Suppressor macrophage treated with lipopolysaccharide for 1 hour (primary cell): Measurements from ENCODE around the gene DOCK8.
A peak's percentile ranks its signal among the peaks of the same experiment; 100 is the strongest.

ENCODE experiments used
- DNase-seq, 3 donors: peaks; one replicate each; pipeline ENCODE4 v3.0.0-alpha.2; 2020 to 2022

DOCK8 gene

DNA sequence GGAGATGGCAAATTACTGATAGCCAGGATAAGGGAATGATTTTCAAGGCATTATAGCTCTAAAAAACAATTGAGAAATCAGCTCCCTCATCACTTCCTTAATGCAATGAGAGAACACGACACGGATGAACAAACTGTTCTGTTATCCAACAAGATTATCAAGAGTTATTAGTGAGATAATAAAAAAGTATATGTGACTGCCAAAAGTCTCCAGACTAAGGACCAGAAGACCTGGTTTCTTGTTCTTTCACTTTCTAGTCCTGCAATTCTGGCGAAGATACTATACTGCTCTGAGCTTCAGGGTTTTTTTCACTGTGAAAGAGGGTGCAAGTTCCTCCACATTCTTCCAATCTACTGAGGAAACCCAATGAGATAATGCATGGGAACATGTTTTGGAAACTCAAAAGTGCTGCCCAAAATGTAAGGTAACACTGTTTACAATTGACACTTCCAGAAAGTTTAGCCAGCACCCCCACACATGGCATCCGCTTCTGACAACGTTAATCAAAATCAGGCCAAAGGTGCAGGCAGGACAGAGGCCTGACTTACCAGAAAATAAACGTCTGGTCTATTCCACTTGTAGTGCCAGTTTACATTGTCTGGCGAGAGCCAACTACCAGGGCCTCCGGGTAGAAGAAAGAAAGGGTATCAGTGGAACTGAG is 254.2 kb downstream of the DOCK8 start:
- DNase-seq: peak in 1 of 3 donors; percentile 23

DNA sequence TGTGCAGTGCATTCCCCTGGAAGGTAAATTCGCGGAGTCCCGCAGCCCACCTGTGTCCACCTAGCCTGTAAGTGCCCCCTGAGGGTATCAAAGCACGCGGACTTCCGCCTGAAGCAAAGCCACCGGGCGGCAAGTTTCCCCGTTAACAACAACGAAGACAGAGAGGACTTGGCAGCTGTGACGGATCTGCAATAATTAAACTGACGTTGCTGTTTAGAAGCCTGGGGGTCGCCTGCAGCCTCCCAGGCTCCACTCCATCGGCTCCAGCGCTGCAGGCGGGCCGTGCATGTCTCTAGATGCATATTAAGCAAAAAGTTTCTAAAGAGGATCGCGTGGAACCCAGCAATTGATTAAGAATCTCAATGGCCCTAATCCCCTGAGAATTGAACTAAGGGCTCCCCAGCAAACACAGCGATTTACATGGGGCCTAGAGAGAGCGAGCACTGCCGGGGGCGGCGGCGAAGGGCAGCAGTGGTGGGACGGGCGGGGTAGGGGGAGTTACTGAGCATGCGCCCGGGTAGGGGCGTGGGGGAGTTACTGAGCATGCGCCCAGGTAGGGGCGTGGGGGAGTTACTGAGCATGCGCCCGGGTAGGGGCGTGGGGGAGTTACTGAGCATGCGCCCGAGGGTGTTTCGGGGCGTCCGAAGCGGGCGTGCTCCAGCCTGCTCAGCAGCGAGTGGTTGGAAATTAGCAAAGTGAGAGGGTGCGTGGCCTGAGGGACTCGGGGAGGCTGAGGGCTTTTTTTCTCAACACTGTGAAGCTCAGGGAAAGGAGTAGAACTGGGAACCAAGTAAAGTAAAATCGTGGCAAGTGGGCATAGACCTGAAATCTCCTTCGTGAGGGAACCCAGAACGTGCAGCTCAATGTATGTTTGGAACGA is 255.2 kb downstream of the DOCK8 start:
- peak; percentile 74 to 94 (median 88) for DNase-seq

DNA sequence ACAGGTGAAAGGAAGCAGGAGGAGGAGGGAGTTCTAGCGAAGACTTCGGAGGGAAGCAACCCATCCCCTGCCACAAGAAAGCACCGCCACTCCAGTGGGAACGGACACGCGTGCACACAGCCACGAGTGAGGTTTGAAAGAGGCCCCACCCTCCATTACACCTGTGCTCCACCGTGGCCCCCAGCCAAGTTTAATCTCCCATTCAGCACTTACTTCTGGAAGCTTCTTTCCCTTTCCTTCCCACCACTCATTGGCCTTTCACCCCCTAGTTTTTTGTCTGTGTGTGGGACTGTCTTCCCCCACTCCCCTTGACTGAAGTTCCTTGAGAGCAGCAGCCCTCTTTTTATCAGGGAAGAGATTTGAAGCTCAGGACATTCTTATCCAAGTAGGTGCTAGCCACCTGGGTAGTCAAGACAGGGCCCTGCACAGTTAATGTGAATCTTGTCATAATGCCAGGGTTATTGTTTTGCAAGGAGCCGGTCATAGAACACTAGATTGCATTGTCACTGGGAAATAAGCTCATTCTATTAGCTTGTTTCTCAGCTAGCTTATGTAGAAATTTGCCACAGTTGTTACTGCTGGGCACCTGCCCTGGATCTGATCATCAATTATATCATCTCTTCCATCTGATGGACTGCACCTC is 256.0 kb downstream of the DOCK8 start:
- DNase-seq: no peak

DNA sequence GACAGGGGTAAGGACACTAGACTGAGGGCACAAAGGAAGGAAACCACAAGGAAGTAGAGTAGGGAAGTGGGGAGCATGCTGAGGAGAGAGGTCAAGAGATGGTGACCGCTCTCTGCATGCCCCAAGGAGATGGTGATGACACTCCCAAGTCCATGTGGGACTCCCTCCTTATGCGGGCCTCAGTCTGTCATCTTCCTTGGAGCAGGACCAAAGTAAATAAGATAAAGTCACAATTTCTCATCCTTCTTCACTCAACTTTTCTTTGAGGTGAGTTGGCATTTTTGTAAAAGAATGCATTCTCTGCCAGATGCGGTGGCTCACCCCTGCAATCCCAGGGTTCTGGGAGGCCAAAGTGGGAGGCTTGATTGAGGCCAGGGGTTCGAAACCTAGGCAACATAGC is 256.7 kb downstream of the DOCK8 start:
- no peak for DNase-seq

DNA sequence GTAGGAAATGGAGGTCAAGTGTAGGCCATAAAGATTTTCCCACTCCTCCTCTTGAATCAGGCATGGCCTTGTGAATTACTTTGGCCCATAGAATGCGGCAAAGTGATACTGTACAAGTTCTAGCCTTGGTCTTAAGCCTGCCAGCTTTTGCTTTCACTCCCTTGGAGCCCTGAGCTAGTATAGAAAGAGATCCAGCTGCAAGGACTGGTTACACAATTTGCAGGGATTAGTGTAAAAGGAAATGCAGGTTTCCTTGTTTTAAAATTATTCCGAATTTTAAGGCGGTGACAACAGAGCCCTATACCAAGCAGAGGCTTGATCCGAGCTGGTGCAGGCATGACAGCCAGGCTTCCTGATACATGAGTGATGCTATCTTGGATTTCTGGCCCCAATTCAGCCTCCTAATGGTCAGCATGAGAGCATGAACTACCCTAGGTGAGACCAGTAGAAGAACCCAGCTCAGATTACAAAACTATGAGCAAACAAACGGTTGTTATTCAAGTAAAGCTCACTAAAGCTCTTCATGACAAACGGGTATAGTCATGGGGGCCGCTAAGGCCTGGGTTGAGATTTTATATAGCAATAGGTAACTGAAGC is 257.9 kb downstream of the DOCK8 start:
- DNase-seq: no peak

DNA sequence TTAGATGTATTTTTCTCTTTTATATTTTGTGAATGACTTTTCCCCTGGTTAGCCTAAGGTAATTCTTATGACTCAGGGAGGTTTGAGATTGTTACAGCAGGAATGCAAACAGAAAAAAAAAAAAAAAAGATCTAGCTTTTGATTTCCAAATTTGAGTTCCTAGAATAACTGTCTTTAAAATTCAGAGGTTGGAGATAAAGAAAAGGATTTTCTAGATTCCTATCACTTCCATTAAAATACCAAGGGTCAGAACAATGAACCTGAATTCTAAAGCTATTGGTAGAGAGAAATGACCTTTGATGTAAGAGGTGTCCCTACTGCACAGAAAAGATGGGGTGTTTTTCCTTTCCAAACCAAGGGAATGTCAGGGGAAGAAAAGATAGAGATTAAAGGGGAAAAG is 262.5 kb downstream of the DOCK8 start:
- no peak for DNase-seq

DNA sequence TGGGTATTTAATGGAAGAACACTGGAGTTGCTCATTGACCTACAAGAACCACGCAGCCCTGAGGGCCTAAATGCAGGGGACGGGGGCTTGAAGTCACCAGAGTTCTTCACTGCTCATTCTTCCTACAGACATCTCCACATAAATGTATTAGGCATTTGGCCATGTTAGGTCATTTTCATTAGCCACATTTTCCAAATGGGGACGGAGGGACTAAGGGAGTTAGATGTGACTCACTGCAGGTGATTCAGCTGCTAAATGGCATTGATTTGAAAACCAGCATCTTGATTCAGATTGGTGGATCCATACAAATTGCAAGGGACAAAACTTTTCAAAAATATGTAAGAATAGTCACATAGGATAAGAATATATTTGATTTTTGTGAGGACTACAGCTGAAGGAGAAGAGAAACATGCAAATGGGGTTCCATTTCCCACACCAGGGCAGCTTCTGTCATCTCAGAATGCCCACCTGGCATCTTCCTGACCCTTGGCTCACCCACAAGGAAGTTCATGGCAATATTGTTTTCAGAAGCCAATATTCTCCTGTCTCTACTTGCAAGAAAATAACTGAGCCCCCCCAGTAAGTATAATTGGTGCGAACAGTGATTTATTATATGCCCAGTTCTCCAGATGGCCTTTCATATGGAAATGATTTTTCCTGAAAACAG is 264.8 kb downstream of the DOCK8 start:
- no peak for DNase-seq

DNA sequence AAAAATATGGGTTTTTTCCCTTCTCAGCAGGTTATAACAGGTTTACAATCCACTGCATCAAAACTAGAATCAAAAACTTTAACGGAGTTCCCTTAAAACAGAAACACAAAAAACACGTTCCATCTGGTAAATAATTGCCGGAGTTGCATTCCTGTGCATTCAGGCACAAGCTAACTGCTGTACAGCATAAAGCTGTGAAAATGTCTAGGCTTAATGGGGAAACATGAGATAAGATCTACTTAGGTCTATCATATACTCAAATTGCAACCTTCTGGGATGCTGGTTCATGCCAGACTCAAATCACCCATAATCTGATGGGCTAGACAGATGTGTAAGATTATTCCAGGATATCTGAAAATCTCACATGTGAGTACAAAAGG is 265.3 kb downstream of the DOCK8 start:
- no peak for DNase-seq

DNA sequence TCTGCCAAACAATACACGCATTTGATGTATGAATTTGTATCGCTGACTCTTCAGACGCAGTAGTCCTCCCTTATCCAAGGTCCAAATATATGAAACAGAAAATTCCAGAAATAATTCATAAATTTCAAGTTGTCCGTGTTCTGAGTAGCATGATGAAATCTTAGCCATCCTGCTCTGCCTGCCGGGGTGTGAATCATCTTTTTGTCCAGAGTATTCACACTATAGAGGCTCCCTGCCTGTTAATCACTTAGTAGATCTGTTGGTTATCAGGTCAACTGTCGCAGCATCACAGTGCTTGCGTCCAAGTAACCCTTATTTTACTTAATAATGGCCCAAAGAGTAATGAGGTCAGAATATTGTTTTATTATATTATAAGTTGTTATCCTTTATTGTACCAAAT is 268.1 kb downstream of the DOCK8 start:
- no peak for DNase-seq

DNA sequence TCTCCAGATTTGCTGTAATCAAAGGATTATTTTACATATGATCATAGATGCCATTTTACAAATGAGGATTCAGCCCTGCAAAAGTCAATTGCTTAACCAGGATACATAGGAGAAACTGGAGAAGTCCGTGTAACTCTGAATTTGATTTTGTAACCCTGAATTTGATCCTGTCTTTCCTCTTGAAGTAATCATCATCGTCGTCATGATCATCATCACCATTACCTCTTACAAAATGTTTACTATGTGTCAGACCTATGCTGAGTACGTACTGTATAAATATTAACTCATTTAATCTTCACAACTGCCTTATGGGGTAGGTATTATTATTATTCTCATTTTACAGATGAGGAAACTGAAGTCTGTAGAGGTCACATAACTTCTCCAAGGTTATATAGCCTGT is 271.5 kb downstream of the DOCK8 start:
- DNase-seq: no peak

DNA sequence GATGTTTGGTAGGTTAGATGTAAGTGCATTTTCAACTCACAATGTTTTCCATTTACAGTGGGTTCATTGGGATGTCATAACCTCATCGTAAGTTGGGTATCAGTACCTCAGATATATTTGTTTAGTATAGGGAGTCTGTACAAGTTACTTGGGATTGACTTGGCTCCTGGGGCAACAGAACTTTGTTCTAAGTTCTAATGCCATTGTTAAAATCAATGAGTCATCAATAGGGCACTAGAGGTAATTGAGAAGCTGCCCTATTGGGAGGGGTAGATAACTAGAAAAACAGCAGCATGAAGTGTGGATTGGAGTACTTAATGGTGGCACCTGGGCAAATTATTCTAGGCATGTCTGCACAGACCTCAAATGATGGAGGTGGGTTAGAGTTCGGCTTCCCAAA is 272.8 kb downstream of the DOCK8 start:
- no peak for DNase-seq

DNA sequence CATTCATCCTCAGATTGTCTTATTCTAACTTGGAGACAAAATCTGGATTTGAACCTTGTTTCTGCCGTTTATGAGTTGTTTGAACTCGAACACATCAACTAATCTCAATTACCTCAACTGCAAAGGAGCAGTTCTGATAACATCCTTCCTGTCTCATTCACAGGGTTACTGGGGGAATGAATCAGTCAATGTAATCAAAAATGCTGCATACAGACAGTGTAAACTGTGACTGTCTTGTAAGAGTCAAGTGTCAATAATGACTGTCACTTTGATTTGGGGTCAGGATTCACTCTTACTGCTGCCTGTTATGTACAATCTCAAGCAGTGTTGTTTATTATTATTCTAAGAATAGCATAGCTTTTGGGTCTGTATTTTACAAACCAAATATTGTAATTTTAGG is 273.8 kb downstream of the DOCK8 start:
- DNase-seq: no peak

DNA sequence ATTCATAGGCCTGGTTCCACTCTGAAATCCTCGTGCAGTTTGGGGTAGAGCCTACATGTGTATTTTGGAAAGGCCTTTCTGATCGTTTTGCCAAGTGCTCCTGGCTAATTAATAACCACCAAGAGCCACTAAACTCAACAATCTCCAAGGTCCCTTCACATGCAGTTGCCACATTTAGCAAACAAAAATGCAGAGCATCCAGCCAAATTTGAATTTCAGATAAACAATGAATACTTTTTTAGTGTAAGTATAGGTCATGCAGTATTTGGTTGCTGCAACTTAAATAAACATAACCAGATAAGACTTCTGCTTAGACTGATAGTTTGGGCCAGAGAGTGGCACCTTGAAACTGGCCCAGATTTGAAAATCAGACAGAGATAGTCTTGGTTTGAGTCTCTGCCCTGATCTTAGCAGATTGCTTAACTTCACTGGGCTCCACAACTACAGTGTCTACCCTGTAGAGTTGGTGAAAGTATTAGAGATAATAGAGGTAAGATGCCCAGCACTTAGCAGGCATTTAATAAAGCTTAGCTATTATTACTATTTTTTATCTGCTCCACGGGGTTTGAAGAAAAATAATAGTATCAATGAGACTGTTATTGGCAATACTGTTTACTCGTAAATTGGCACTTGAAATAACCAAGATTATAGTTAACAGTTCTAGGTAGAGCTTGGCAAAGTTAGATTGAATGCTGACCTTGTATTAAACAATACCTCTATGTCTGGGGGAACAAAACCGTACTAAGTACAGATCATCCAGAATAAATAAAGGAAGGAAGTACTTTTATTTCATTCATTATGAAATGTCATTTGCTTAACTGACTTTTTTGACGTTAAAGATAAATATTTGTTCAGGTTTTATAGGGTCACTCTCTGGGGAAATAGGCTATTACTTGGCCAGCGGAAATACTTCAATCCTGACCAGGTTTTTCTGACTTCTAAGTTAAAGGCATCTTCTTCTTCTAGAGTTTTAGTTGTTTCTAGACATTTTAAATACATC is 274.8 kb downstream of the DOCK8 start:
- no peak for DNase-seq

DNA sequence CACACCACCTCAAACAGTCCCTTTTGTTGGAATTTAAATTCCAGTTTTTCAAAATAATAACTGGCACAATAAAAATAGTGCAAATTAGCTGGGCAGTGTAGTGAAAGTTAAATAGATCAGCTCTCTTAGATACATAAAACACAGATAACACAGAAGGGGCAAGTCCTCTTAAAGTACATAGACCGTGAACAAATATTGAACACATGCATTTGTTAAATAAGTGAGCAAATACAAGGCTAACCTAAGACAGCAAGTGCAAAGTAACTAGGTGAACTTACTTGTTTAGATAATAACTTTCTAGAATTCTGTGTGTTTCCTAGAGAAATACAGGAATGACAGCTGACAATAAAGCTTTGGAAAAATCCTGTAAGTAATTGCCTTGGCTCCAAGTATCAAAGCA is 280.1 kb downstream of the DOCK8 start:
- DNase-seq: no peak

DNA sequence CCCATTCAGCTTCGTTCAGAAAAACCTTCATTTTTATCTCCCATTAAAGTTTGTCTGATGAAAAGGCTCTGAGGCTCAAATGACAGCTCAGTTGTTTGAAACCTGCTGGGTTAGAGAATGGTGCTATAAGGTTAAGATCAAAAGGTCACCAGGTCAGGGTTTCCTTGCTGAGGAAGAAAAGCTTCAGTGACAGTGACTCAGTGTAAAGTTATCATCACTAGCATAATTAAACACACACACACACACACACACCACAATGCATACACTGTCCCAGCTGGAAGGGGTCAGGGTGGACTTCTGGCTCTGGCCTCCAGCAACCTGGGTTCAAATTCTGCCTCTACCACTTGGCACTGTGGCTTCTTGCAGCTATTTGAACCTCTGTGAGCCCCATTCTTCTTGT is 281.1 kb downstream of the DOCK8 start:
- no peak for DNase-seq

DNA sequence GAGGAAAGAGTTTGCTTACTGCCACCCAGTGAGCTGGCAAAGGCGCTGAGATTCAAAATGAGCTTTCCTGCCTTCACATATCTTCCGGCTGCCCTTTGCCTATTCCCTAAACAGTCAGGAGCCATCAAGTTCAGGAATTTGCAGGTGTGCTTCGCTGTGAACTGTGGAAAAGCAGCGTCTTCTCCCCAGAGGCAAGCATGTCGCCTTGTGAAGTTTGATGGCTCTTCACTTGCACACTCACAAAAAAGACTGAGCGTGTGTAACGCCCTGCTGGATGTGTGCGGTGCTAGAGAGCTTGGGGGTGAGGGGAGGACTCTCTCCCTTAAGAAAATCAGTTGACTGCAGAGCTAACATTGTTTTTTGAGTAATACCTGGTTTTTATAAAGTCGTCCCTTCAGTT is 288.7 kb downstream of the DOCK8 start:
- DNase-seq: no peak

DNA sequence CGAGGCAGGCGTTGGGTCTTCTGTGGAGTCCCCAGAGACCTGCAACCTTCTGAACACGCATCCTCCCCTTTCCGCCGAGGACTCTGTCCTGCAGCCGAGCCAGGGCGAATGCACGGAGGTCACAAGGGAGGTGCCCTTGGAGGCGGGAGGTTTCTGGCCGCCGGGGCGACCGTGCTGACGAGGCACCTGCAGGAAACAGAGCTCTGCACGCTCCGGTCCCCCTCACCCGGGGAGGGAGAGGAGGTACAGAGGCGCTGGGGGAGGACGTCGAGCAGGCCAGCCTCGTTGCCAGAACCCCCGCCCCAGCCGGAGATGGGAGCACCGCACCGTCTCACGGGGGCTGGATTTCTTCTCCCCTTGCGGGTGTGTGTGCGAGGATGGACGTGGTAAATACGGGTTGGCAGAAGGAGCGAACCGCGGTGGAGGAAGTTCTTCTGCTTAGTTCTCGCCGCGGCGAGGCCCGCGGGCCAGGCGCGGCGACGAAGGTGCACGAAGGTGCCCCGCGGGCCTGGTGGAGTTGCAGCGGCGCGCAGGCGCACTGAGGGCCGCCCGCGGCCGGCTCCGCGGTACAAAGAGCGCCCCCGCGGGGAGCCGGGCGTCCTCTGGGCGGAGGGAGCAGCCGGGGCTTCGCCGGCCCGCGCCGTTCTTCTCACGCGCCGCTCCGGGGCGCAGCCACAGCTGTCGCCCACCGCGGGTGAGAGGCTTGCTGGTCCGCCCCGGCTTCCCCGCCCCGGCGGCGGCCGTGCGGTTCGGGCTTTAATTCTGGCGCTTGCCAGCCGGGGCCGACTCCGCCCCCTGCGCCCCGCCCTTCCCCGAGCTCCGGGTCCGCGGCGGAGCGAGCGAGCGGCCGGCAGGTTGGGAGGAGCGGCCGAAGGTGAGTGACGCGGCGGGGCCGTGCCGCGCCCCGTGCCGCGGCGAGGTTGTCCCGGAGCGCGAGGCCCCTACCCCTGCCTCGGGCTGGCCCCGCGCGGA is 289.5 kb downstream of the DOCK8 start, which contains the start of gene KANK1:
Gene KANK1 (plus strand): TSS at position 815 of the 972 bp plus-strand sequence.
- DNase-seq: peak; percentile 71 to 92 (median 83)

DNA sequence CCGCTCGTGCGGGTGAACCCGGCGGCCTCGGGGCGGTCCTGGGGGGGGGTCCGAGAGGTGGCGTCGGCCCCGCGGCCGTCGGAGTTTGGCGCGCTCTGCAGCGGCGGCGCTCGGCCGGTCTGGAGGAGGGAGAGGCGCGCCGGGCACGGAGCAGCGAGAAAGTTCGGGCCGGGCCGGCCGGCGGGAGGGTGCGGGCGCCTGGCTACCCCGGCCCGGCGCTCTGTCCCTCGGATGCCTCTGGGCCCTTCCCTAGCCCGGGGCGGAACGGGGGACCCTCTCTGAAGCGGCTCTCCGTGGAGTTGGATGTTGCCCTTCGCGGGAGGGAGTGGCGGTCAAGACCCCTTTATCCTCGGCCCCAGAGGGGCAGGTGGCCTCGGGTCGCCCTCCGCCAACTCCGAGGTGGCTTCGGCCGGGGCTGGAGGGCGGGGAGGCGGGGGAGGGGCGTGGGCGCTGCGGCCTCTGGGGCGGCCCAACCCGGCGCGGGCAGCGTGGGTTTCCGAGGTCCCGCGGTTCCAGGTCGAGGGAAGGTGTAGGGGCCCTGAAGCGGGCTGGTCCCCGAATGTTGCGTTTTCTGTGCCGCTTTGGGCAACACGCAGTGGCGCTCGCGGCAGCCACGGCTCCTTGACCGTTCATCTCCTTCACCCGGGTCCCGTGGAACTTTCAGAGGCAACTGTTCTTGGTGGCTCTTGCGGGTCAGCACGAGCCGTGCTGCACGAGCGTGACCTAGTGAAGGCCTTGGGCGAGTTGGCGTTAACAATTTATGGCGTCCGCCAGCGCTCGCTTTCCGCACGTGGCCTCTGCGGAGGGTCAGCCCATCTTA is 290.5 kb downstream of the DOCK8 start:
- peak in 2 of 3 donors; percentile 22 to 53 for DNase-seq

DNA sequence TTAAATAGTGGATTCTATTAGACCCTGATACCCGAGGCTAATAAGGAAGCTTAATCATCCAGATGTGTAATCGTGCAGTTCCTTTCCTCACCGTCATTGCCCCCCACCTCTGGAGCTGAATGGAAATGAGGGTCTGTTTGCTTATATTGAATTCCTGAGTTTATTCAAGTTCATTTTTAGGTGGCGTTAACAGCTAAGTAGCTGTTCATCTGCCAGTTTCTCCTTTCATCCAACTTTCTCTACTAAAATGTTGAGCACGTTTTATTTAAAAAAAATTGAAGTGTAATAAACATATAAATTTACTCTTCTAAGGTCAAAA is 291.0 kb downstream of the DOCK8 start:
- no peak for DNase-seq

DNA sequence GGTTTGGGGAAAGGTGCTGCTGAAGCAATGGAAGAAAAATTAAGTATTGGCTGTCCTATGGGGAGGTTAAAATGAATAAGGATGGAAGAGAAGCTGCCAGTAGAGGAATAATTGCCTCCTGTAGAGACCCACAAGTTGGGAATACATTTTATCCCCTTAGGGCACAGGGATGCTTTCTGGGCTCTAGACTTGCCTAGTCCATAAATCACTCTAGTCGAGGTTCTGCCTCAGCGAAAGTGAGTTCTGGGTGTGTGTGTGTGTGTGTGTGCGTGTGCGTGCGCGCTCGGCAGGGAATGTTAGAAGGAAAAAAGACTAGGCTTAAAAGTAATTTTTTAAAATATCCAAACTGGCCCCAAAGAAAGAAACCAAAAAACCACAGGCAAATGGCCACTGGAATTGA is 291.6 kb downstream of the DOCK8 start:
- DNase-seq: no peak
